ENCODE data around the gene TIMM13. TPM values are rescaled to one million over a fixed set of nuclear protein-coding genes. Genes with fewer than 3 reads are reported as not detected.

Gene TIMM13
- total and polyA plus RNA-seq, 2 donors from 2014 or later = 69.7 to 188 TPM

DNA sequence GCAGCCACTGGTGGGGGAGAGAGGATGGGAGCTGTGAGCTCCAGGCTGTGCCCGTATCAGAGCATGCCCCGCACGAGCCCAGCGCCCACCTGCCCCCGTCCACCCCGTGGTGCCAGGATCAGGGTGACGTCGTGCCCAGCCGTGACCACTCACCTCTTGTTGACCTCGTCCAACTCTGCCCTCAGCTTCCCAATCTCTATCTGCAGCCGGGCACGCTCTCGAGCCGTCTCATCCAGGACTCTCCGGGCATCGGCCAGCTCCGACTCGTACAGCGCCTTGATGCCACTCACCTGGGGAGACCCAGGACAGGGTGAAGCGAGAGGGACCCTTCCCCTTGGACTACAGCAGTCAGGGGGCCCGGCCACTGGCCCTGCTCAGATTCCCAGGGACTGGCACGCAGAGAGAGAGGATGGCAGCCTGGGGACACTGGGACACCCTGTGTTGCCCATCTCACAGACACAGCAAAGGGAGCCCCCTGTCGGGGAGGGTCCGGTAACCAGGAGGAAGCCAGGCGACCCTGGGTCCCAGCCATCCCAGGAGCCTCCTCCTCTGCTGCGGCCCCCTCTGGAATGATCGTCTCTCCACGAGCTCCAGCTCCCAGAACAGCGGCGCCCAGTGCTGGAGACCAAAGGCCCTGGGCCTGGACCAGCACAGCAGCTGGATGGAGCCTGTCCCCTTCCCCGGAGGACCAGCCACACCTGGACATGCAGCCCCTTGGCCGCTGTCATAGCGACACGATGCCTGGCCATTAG is 17.0 kb upstream of the TIMM13 start:
- intact Hi-C loops (cut with DNase I) = no loop called here
- DNase-seq = no peak
- FAIRE-seq = no peak
- TF ChIP-seq, protein P1, sequence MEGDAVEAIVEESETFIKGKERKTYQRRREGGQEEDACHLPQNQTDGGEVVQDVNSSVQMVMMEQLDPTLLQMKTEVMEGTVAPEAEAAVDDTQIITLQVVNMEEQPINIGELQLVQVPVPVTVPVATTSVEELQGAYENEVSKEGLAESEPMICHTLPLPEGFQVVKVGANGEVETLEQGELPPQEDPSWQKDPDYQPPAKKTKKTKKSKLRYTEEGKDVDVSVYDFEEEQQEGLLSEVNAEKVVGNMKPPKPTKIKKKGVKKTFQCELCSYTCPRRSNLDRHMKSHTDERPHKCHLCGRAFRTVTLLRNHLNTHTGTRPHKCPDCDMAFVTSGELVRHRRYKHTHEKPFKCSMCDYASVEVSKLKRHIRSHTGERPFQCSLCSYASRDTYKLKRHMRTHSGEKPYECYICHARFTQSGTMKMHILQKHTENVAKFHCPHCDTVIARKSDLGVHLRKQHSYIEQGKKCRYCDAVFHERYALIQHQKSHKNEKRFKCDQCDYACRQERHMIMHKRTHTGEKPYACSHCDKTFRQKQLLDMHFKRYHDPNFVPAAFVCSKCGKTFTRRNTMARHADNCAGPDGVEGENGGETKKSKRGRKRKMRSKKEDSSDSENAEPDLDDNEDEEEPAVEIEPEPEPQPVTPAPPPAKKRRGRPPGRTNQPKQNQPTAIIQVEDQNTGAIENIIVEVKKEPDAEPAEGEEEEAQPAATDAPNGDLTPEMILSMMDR (IDR thresholded peaks at IDR 0.05; ENCODE audit: borderline replicate concordance, extremely low read depth, insufficient read depth) = no peak
- Histone ChIP-seq H3K36me3 (ENCODE audit: control insufficient read depth in 2 of 3, insufficient read depth in 3 of 3, low read length in 3 of 3) (peaks cover 0 to 2% (median 0%) of the 10 kb centered on the region in 3 donors), H3K9ac (ENCODE audit: low read length in 3 of 3) (no peak overlapping the region), H3K4me3 (ENCODE audit: low read length in 3 of 3) (no peak overlapping the region), H3K4me1 (ENCODE audit: control insufficient read depth in 2 of 3, insufficient read depth in 2 of 3, low read depth in 1 of 3, low read length in 3 of 3) (no peaks in the 10 kb centered on the region), H3K9me3 (ENCODE audit: control insufficient read depth in 2 of 3, insufficient read depth in 1 of 3, low read length in 3 of 3) (no peaks in the 10 kb centered on the region), H3K27ac (ENCODE audit: low read depth in 2 of 2, low read length in 2 of 2) (no peak overlapping the region), H3K27me3 (ENCODE audit: control insufficient read depth, insufficient read depth, low read length) (no peaks in the 10 kb centered on the region)

DNA sequence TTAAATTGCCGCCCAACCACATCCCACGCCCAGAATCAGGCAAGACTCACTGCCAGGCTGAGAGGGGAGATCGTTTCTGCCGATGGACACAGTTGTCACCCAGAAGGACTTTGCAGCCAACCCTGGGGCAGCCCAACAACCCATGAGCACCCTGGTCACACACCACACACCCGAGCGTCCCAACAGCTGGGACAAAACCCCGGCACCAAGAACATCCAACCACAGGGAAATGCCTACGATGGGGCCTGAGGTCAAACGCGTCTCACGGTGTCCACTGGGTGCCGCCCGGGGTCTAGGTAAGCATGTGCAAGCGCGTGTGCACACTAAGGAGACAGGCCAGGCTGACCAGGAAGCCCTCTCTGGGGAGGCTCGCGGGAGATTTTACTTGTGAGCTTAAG is 16.4 kb upstream of the TIMM13 start:
- Histone ChIP-seq H3K9ac (ENCODE audit: low read length in 3 of 3) (no peak overlapping the region), H3K27me3 (ENCODE audit: control insufficient read depth, insufficient read depth, low read length) (no peaks in the 10 kb centered on the region), H3K36me3 (ENCODE audit: control insufficient read depth in 2 of 3, insufficient read depth in 3 of 3, low read length in 3 of 3) (peaks cover 0 to 2% (median 0%) of the 10 kb centered on the region in 3 donors), H3K4me3 (ENCODE audit: low read length in 3 of 3) (no peak overlapping the region), H3K27ac (ENCODE audit: low read depth in 2 of 2, low read length in 2 of 2) (no peak overlapping the region), H3K9me3 (ENCODE audit: control insufficient read depth in 2 of 3, insufficient read depth in 1 of 3, low read length in 3 of 3) (no peaks in the 10 kb centered on the region), H3K4me1 (ENCODE audit: control insufficient read depth in 2 of 3, insufficient read depth in 2 of 3, low read depth in 1 of 3, low read length in 3 of 3) (no peaks in the 10 kb centered on the region)
- DNase-seq = no peak
- TF ChIP-seq, protein P1 (IDR thresholded peaks at IDR 0.05; ENCODE audit: borderline replicate concordance, extremely low read depth, insufficient read depth) = no peak
- no peak for FAIRE-seq
- intact Hi-C loops (cut with DNase I) = no loop called here

- Histone ChIP-seq H3K27me3 (ENCODE audit: control insufficient read depth, insufficient read depth, low read length) (no peaks in the 10 kb centered on the region), H3K9ac (ENCODE audit: low read length in 3 of 3) (no peak overlapping the region), H3K4me3 (ENCODE audit: low read length in 3 of 3) (no peak overlapping the region), H3K9me3 (ENCODE audit: control insufficient read depth in 2 of 3, insufficient read depth in 1 of 3, low read length in 3 of 3) (no peaks in the 10 kb centered on the region), H3K36me3 (ENCODE audit: control insufficient read depth in 2 of 3, insufficient read depth in 3 of 3, low read length in 3 of 3) (peaks cover 0 to 2% (median 0%) of the 10 kb centered on the region in 3 donors), H3K4me1 (ENCODE audit: control insufficient read depth in 2 of 3, insufficient read depth in 2 of 3, low read depth in 1 of 3, low read length in 3 of 3) (no peaks in the 10 kb centered on the region), H3K27ac (ENCODE audit: low read depth in 2 of 2, low read length in 2 of 2) (no peak overlapping the region)
- intact Hi-C loops (cut with DNase I) = no loop called here
- TF ChIP-seq, protein P1 (IDR thresholded peaks at IDR 0.05; ENCODE audit: borderline replicate concordance, extremely low read depth, insufficient read depth) = no peak
- DNase-seq = no peak
- no peak for FAIRE-seq
Measured at GRCh38 chr19:2443116-2443784, 15.9 kb upstream of the TIMM13 start.
